HL-60 (cell line): Measurements from ENCODE around the gene NUDT14.

Source experiments
- CTCF ChIP-seq: IDR thresholded peaks from one replicate; pipeline ENCODE4 v1.5.1; 2011; ENCODE audit warnings: low read length, control low read depth, inconsistent platforms; ENCODE audit not compliant: insufficient read depth
- POLR2AphosphoS5 ChIP-seq: IDR thresholded peaks from 2 replicates; pipeline ENCODE4 v1.6.1; 2012; ENCODE audit warnings: low read depth
- SPI1 ChIP-seq: IDR thresholded peaks from 2 replicates; pipeline ENCODE4 v1.6.1; 2012; ENCODE audit warnings: low read depth, mild to moderate bottlenecking, borderline replicate concordance

- TF ChIP-seq SPI1 (no peak), CTCF (no peak), POLR2AphosphoS5 (no peak)
These were observed 22.3 kb downstream of the NUDT14 start for GRCh38 chr14:105158794-105159193.
